HG03571 (cell line): ENCODE results near the gene EZH2.

Experiments used
- ATAC-seq: cut with Tn5 transposase; IDR thresholded peaks from one replicate; pipeline ENCODE4 v1.9.1; 2021; ENCODE audit not compliant: unreplicated experiment

The EZH2 gene

DNA sequence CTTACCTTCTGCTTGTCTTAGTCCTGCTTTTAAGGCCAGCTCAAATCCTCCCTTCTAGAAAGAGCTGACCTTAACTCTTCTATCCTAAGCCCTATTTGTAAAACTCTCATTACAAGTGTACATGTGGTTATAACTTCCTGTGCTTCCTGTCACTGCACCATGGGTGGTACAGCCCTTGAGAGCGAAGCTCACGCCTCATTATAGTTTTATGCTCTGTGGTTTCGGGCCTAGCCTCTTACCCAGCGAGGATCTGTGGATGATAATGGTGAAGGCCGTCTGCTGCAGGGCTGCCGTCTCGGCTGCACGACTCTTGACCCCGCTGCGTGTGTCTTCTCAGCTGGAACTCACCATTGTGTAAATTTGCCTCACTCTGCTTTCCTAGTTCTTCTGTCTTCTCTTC is 110.8 kb downstream of the EZH2 start:
- ATAC-seq = peak; percentile 95

DNA sequence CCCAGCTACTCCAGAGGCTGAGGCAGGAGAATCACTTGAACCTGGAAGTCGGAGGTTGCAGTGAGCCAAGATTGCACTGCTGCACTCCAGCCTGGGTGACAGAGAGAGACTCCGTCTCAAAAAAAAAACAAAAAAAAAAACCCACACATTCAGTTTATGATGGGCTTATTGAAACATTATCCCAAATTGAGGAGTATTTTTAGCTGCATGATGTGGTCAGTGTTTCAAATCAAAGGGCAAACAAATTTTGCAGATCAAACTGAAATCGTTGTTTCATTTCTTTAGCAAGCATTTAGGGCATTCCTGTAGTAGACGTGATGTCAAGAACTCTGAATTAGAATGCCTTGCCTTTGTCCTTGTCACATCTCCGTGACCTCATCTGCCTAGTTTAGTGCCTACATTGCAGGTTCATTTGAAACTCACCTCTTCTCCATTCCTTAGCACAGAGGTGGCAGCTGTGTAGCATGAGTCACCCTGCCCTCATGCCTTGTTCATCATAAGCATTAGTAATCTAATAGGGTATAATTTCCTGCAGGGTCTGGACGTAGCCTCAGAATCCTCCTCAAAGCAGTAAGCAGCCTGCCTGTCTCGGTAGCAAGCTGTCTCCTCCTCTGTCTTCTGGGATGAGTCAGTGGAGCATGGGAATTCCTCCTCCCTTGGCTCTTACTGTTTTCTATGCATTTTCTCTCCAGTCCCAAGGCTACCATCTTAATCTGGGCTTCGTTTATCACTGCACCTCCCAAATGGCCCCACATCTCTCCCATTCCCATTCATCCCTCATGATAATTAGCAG is 111.6 kb downstream of the EZH2 start:
- ATAC-seq = no peak

GRCh38 chr7:148770004-148770403 is 114.1 kb downstream of the EZH2 start:
- no peak for ATAC-seq

- no peak for ATAC-seq
Observed at GRCh38 chr7:148763622-148764021, 120.5 kb downstream of the EZH2 start.

- no peak for ATAC-seq
Observed at GRCh38 chr7:148761499-148762278, 122.4 kb downstream of the EZH2 start.
